ENCODE measurements around the gene PIP. TPM values are rescaled to one million over a fixed set of nuclear protein-coding genes. Genes with fewer than 3 reads are reported as not detected.

Gene PIP
- total RNA-seq, 4 donors from 2014 or later = not detected

DNA sequence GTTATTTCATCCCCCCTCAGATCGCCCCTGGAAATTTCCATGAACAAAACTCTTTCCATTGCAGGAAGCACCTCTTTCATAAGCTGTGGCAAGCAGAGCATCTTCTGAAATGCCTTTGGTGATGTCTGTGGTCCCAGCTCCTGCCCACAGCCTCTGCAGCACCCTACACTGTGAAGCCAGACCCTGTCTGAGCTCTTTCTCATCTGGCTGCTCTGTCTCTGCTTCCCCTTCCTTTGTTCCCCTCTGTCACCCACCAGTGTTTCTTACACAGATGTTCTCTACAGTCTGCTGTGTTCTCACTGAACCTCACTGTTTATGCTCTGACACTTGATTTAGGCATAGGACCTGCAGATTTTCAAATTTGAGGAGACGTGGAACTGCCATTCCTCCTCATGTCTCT is 49.5 kb downstream of the PIP start:
- DNase-seq (ENCODE audit: low spot score) = no peak
- TF ChIP-seq, protein P1, sequence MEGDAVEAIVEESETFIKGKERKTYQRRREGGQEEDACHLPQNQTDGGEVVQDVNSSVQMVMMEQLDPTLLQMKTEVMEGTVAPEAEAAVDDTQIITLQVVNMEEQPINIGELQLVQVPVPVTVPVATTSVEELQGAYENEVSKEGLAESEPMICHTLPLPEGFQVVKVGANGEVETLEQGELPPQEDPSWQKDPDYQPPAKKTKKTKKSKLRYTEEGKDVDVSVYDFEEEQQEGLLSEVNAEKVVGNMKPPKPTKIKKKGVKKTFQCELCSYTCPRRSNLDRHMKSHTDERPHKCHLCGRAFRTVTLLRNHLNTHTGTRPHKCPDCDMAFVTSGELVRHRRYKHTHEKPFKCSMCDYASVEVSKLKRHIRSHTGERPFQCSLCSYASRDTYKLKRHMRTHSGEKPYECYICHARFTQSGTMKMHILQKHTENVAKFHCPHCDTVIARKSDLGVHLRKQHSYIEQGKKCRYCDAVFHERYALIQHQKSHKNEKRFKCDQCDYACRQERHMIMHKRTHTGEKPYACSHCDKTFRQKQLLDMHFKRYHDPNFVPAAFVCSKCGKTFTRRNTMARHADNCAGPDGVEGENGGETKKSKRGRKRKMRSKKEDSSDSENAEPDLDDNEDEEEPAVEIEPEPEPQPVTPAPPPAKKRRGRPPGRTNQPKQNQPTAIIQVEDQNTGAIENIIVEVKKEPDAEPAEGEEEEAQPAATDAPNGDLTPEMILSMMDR (IDR thresholded peaks at IDR 0.05) = no peak
- ATAC-seq (ENCODE audit: low FRiP score) = no peak

DNA sequence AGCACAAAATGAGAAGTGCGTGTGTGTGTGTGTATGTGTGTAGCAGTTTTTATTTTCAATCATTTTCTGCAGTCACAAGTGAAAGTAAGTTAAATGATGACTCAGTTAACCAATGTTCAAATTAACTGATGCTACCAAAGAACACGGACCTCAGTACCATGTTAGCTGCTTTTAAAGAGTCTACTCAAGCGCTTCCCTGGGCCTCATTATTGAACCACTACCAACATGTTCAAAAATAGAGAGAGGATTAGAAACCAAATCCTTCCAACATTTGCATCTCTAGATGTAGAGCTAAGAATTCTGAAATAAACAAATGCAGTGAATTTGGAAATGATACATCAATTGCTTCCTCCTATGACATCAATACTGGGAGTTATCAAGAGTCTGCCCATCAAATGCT is 51.1 kb downstream of the PIP start, which contains the start of gene TAS2R39:
Gene TAS2R39 (plus strand): TSS at position 396 of the 400 bp plus-strand sequence. CDS start 0 bp downstream, at position 396.
- ATAC-seq (ENCODE audit: low FRiP score) (no peak), DNase-seq (ENCODE audit: low spot score) (no peak)
- TF ChIP-seq, protein P1 (IDR thresholded peaks at IDR 0.05) = no peak

DNA sequence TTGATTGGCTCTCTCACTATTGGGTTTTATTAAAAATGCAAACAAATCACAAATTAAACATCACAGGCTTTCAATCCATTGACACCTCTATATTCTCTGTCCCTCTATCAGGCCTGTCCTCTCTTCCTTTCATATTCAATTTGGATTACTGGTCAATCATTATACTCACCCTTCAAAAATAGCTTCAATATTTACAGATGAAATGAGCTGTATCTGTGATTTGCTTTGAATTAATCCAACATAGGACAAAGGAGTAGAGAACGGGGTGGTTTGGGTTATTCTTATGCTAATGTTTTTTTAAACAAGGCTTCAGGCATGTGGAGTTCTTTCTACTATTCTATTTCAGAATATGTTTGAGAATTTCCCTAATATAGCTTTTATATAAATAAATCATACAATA is 53.7 kb downstream of the PIP start:
- TF ChIP-seq, protein P1 (IDR thresholded peaks at IDR 0.05) = no peak
- no peak for DNase-seq (ENCODE audit: low spot score)
- no peak for ATAC-seq (ENCODE audit: low FRiP score)

DNA sequence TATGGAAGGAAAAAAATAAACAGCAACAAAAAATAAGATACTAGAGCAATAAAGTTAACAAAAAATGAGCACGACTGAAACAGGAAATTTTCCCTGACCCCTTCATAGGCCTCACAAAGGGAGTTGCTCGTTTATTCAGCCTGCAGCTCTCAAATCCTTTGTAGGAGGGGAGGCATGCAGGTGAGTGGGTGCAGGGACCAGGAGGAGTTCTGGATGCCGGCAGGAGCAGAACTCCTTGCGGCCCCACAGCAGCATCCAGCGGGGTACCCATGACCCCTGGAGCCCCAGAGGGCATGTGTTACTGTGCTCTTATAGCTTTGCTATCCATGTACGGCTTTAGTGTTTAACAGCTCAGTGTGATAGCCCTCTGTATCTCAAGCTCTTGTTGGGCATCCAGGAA is 57.1 kb downstream of the PIP start:
- no peak for ATAC-seq (ENCODE audit: low FRiP score)
- no peak for DNase-seq (ENCODE audit: low spot score)
- TF ChIP-seq, protein P1 (IDR thresholded peaks at IDR 0.05) = no peak

Other genes with a start within 250 kb of the PIP start
- gene TRPV6, start 246.3 kb upstream of the PIP start, total RNA-seq = under 1 TPM; under 0.01 to 0.65 (median 0.52) TPM
- not detected for gene TRPV5, start 198.3 kb upstream of the PIP start, total RNA-seq
- not detected for gene LLCFC1, start 192.6 kb upstream of the PIP start, total RNA-seq
- gene KEL, start 169.7 kb upstream of the PIP start, total RNA-seq = under 1 TPM in 2 of 4 donors, not detected in 2; 0.28 to 0.96 TPM
- not detected for gene OR9A2, start 104.9 kb upstream of the PIP start, total RNA-seq
- gene OR6V1, start 79.7 kb upstream of the PIP start, total RNA-seq = not detected
- gene TAS2R39, start 51.3 kb downstream of the PIP start, total RNA-seq = not detected
- not detected for gene TAS2R40, start 90.0 kb downstream of the PIP start, total RNA-seq
- 100 to 1,000 TPM; 159 to 243 (median 177) TPM for gene GSTK1, start 131.4 kb downstream of the PIP start, total RNA-seq
- gene TMEM139, start 152.9 kb downstream of the PIP start, total RNA-seq = 1 to 10 TPM in 3 of 4 donors, not detected in 1; 1.1 to 3.8 (median 1.6) TPM
- gene CASP2, start 156.3 kb downstream of the PIP start, total RNA-seq = 10 to 100 TPM in 3 of 4 donors, 1 to 10 TPM in 1; 7.7 to 21.6 (median 13.3) TPM
- under 1 TPM in 2 of 4 donors, not detected in 2; 0.24 to 0.79 TPM for gene CLCN1, start 184.0 kb downstream of the PIP start, total RNA-seq
- 1 to 10 TPM in 1 of 4 donors, under 1 TPM in 3; 0.56 to 1.2 (median 0.77) TPM for gene FAM131B, start 230.6 kb downstream of the PIP start, total RNA-seq
- gene ZYX, start 249.3 kb downstream of the PIP start, total RNA-seq = 100 to 1,000 TPM in 1 of 4 donors, 10 to 100 TPM in 3; 48.2 to 138 (median 62.8) TPM